CD4-positive, alpha-beta T cell treated with Interleukin-4 for 1 hour (primary cell): ENCODE measurements around the gene LRMDA.
"Not testable (repeated sequence)": the region's sequence is repeated elsewhere in the genome, so short reads cannot be mapped to it uniquely, and the experiment has no call there.

ENCODE experiments used
- DNase-seq, 2 donors: peaks; one replicate each; pipeline ENCODE4 v3.0.0-alpha.2; 2020 to 2022

LRMDA gene

GRCh38 chr10:76553263-76554032, 1122.0 kb downstream of the LRMDA start:
- no peak for DNase-seq

- no peak for DNase-seq
Observed at GRCh38 chr10:76554033-76554408, 1122.6 kb downstream of the LRMDA start.

GRCh38 chr10:76554478-76554877, 1123.1 kb downstream of the LRMDA start:
- no peak for DNase-seq

- no peak for DNase-seq
Observed at GRCh38 chr10:76555067-76555670, 1123.7 kb downstream of the LRMDA start.

- no peak for DNase-seq
Observed at GRCh38 chr10:76557366-76557765, 1125.9 kb downstream of the LRMDA start.

GRCh38 chr10:76558586-76558985, 1127.2 kb downstream of the LRMDA start:
- DNase-seq = no peak

GRCh38 chr10:76558996-76559891, 1127.8 kb downstream of the LRMDA start:
- DNase-seq = no peak

GRCh38 chr10:76559892-76560220, 1128.4 kb downstream of the LRMDA start:
- DNase-seq = no peak

GRCh38 chr10:76560338-76560737, 1128.9 kb downstream of the LRMDA start:
- no peak for DNase-seq

GRCh38 chr10:76563286-76563685, 1131.9 kb downstream of the LRMDA start:
- DNase-seq = no peak

GRCh38 chr10:76572021-76572420, 1140.6 kb downstream of the LRMDA start:
- DNase-seq = no peak

- no peak for DNase-seq
Observed at GRCh38 chr10:76576276-76576962, 1145.0 kb downstream of the LRMDA start.

- no peak for DNase-seq
Observed at GRCh38 chr10:76577455-76577854, 1146.0 kb downstream of the LRMDA start.

GRCh38 chr10:76581506-76582256, 1150.3 kb downstream of the LRMDA start:
- DNase-seq = no peak

GRCh38 chr10:76582531-76582930, 1151.1 kb downstream of the LRMDA start:
- no peak for DNase-seq

- DNase-seq = no peak
Observed at GRCh38 chr10:76583711-76584161, 1152.3 kb downstream of the LRMDA start.

GRCh38 chr10:76584466-76584865, 1153.0 kb downstream of the LRMDA start:
- not testable (repeated sequence) for DNase-seq
